PC-3 (cell line): ENCODE data around the gene PDE11A. TPM values are rescaled to one million over a fixed set of nuclear protein-coding genes. Genes with fewer than 3 reads are reported as not detected.
"Not testable (repeated sequence)": the region's sequence is repeated elsewhere in the genome, so short reads cannot be mapped to it uniquely, and the experiment has no call there.

Experiments
- ATAC-seq: fragments of 200-7000 bp; cut with Tn5 transposase; 2 replicates; pipeline ENCODE4 v1.9.1; 2020; ENCODE audit warnings: mild to moderate bottlenecking, moderate library complexity
- BruUV-seq: library from RNA; stranded (reverse); fragments of 400-500 nt; replicated peaks from 2 replicates; lab custom pipeline; 2021; lab: Mats Ljungman, UMichigan
- CTCF ChIA-PET: fragments of 300-600 bp; sonication (Branson Sonifier 250); formaldehyde crosslinking; loops from one replicate; lab custom pipeline; 2022; ENCODE audit warnings: antibody characterized with exemption; lab: Charles Lee
- POLR2A ChIA-PET: fragments of 300-600 bp; sonication (Branson Sonifier 250); formaldehyde crosslinking; loops from one replicate; lab custom pipeline; 2022; ENCODE audit warnings: antibody characterized with exemption; ENCODE audit not compliant: unreplicated experiment; lab: Charles Lee
- DNase-seq: peaks from one replicate; pipeline ENCODE4 v3.0.0-alpha.2; 2015
- H2AFZ ChIP-seq: fragments of 300-600 bp; sonication (generic); 2 replicates; pipeline ENCODE4 v1.6.0; 2016; ENCODE audit warnings: antibody characterized with exemption, low read length
- H3F3A ChIP-seq: fragments of 300-600 bp; sonication (generic); one replicate; pipeline ENCODE4 v1.6.0; 2017; ENCODE audit warnings: antibody characterized with exemption, low read length, control low read depth, mild to moderate bottlenecking; ENCODE audit not compliant: unreplicated experiment
- H3K27ac ChIP-seq: fragments of 300-600 bp; sonication (generic); 2 replicates; pipeline ENCODE4 v1.5.1; 2016; ENCODE audit warnings: mild to moderate bottlenecking, low read length
- H3K27me3 ChIP-seq: fragments of 300-600 bp; sonication (generic); 2 replicates; pipeline ENCODE4 v1.6.1; 2016; ENCODE audit warnings: low read length, mixed read lengths
- H3K36me3 ChIP-seq: fragments of 300-600 bp; sonication (generic); 2 replicates; pipeline ENCODE4 v1.6.1; 2016; ENCODE audit warnings: low read depth, mixed run types, low read length, mixed read lengths
- H3K4me1 ChIP-seq: fragments of 300-600 bp; sonication (generic); 2 replicates; pipeline ENCODE4 v1.5.1; 2016; ENCODE audit warnings: low read length; ENCODE audit not compliant: insufficient read depth
- H3K4me2 ChIP-seq: fragments of 300-600 bp; sonication (generic); 2 replicates; pipeline ENCODE4 v1.6.0; 2016; ENCODE audit warnings: low read length
- H3K4me3 ChIP-seq: fragments of 300-600 bp; sonication (generic); 2 replicates; pipeline ENCODE4 v1.5.1; 2016; ENCODE audit warnings: mild to moderate bottlenecking, low read length, mixed read lengths
- H3K79me2 ChIP-seq: fragments of 300-600 bp; sonication (generic); 2 replicates; pipeline ENCODE4 v1.6.1; 2017; ENCODE audit warnings: low read length, mixed read lengths
- H3K9ac ChIP-seq: fragments of 300-600 bp; sonication (generic); 2 replicates; pipeline ENCODE4 v1.6.0; 2016; ENCODE audit warnings: mild to moderate bottlenecking, low read length
- H3K9me2 ChIP-seq: fragments of 300-600 bp; sonication (generic); replicated peaks from 2 replicates; pipeline ENCODE4 v1.6.1; 2016; ENCODE audit warnings: mixed run types, low read length, mixed read lengths
- H3K9me3 ChIP-seq: fragments of 300-600 bp; sonication (generic); 2 replicates; pipeline ENCODE4 v1.6.1; 2016; ENCODE audit warnings: low read length, mixed read lengths
- H4K20me1 ChIP-seq: fragments of 300-600 bp; sonication (generic); 2 replicates; pipeline ENCODE4 v1.6.1; 2016; ENCODE audit warnings: low read length, mixed read lengths
- EZH2 ChIP-seq: fragments of 300-600 bp; sonication (generic); IDR thresholded peaks from one replicate; pipeline ENCODE4 v1.6.1; 2017; ENCODE audit warnings: antibody characterized with exemption, mild to moderate bottlenecking, low read length; ENCODE audit not compliant: unreplicated experiment
- EZH2phosphoT487 ChIP-seq: fragments of 300-600 bp; sonication (generic); IDR thresholded peaks from 2 replicates; pipeline ENCODE4 v1.6.1; 2018; ENCODE audit warnings: mild to moderate bottlenecking, antibody characterized with exemption, low read length, borderline replicate concordance
- intact Hi-C: fragments of 100-400 bp; cut with micrococcal nuclease; formaldehyde crosslinking; loops from 2 replicates; pipeline ENCODE4 v1.9.0; 2023
- total RNA-seq: library from RNA; depleted of rRNA; stranded (reverse); fragments of >200 nt; gene quantifications from 2 replicates; pipeline ENCODE4 v1.2.3, GENCODE V29; 2014
- TF ChIP-seq, protein P1 (sequence below): fragments of 300-600 bp; sonication (generic); conservative IDR thresholded peaks from 2 replicates; pipeline ENCODE4 v1.5.1; 2017; ENCODE audit warnings: antibody characterized with exemption, low read depth, mild to moderate bottlenecking, low read length

PDE11A gene
- total RNA-seq, 1 experiment from 2014 or later, result 0.15 TPM

GRCh38 chr2:178056345-178056744, 16.2 kb downstream of the PDE11A start:
- CTCF ChIA-PET, result no interaction called here
- Histone ChIP-seq H3K4me1 (no peaks in the 10 kb centered on the region), H2AFZ (no peak overlapping the region), H4K20me1 (no peaks in the 10 kb centered on the region), H3F3A (no peaks in the 10 kb centered on the region), H3K79me2 (no peaks in the 10 kb centered on the region), H3K9me3 (no peaks in the 10 kb centered on the region), H3K4me3 (no peak overlapping the region), H3K9me2 (no peaks in the 10 kb centered on the region), H3K4me2 (no peak overlapping the region), H3K27ac (no peak overlapping the region), H3K27me3 (no peaks in the 10 kb centered on the region), H3K9ac (no peak overlapping the region), H3K36me3 (no peaks in the 10 kb centered on the region)
- POLR2A ChIA-PET, result no interaction called here
- TF ChIP-seq EZH2, result no peak
- TF ChIP-seq, protein P1, sequence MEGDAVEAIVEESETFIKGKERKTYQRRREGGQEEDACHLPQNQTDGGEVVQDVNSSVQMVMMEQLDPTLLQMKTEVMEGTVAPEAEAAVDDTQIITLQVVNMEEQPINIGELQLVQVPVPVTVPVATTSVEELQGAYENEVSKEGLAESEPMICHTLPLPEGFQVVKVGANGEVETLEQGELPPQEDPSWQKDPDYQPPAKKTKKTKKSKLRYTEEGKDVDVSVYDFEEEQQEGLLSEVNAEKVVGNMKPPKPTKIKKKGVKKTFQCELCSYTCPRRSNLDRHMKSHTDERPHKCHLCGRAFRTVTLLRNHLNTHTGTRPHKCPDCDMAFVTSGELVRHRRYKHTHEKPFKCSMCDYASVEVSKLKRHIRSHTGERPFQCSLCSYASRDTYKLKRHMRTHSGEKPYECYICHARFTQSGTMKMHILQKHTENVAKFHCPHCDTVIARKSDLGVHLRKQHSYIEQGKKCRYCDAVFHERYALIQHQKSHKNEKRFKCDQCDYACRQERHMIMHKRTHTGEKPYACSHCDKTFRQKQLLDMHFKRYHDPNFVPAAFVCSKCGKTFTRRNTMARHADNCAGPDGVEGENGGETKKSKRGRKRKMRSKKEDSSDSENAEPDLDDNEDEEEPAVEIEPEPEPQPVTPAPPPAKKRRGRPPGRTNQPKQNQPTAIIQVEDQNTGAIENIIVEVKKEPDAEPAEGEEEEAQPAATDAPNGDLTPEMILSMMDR, result no peak
- no peak for TF ChIP-seq EZH2phosphoT487
- ATAC-seq (no peak), DNase-seq (no peak)
- intact Hi-C loops, result no loop called here
- BruUV-seq, result no TSS peak

DNA sequence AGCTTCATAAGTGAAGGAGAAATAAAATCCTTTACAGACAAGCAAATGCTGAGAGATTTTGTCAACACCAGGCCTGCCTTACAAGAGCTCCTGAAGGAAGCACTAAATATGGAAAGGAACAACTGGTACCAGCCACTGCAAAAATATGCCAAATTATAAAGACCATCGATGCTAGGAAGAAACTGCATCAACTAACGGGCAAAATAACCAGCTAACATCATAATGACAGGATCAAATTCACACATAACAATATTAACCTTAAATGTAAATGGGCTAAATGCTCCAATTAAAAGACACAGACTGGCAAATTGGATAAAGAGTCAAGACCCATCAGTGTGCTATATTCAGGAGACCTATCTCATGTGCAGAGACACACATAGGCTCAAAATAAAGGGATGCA, 21.3 kb downstream of the PDE11A start:
- CTCF ChIA-PET, H3K4me2 ChIP-seq, H4K20me1 ChIP-seq, H3K4me3 ChIP-seq, intact Hi-C loops, POLR2A ChIA-PET, H3K27ac ChIP-seq, H3K9me2 ChIP-seq, H3K79me2 ChIP-seq, DNase-seq, H3K36me3 ChIP-seq, H2AFZ ChIP-seq, H3K27me3 ChIP-seq, H3F3A ChIP-seq, BruUV-seq, H3K9ac ChIP-seq, H3K4me1 ChIP-seq, ATAC-seq, H3K9me3 ChIP-seq: not testable (repeated sequence)

DNA sequence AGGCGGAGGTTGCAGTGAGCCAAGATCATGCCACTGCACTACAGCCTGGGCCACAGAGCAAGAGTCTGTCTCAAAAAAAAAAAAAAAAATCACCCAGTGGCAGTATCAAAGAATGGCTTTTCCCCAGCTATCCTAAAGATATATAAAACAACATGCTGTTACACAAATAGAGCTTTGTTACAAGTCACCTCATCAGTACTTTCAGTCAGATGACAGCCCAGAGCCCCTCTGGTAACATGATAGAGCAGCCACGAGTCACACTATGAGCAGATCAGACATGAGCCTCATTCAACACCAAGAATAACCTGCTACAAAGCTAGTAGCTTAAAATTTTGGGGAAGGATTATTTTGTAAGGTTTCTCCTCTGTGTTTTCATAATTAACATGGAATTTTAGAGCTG, 25.2 kb downstream of the PDE11A start:
- Histone ChIP-seq H3K27ac (no peak overlapping the region), H3K27me3 (peaks cover 13% of the 10 kb centered on the region; the same call in 1 of the 2 replicates), H3K9me3 (no peaks in the 10 kb centered on the region), H4K20me1 (no peaks in the 10 kb centered on the region), H3K79me2 (no peaks in the 10 kb centered on the region), H3K4me2 (no peak overlapping the region), H3K4me1 (no peaks in the 10 kb centered on the region), H3K9me2 (no peaks in the 10 kb centered on the region), H3K9ac (no peak overlapping the region), H2AFZ (no peak overlapping the region), H3K4me3 (no peak overlapping the region), H3F3A (no peaks in the 10 kb centered on the region), H3K36me3 (no peaks in the 10 kb centered on the region)
- intact Hi-C loops, result no loop called here
- TF ChIP-seq, protein P1, result no peak
- TF ChIP-seq EZH2 (no peak), EZH2phosphoT487 (no peak)
- no TSS peak for BruUV-seq
- POLR2A ChIA-PET, result no interaction called here
- CTCF ChIA-PET, result no interaction called here
- DNase-seq (no peak), ATAC-seq (no peak)
